ENCODE results near the gene NDUFS6. TPM values are rescaled to one million over a fixed set of nuclear protein-coding genes. Genes with fewer than 3 reads are reported as not detected.

NDUFS6 gene
- total and polyA plus RNA-seq, 2 of the 4 experiments (the other 2 are of a cell fraction) = 10.4 to 69.0 TPM

GRCh38 chr5:1855596-1855995, 54.4 kb downstream of the NDUFS6 start:
- intact Hi-C loops (cut with micrococcal nuclease) (no loop called here), dilution Hi-C loops (cut with HindIII; ENCODE audit: low sequenced_read_pairs, unreplicated experiment) (no loop called here), in situ Hi-C loops (cut with MboI; ENCODE audit: low sequenced_read_pairs) (no loop called here)
- ChIA-PET CTCF (no interaction called here), POLR2A (ENCODE audit: unreplicated experiment) (no interaction called here)
- Histone ChIP-seq H4K5ac (ENCODE audit: low read depth, low read length) (no peak overlapping the region), H3K4me1 (ENCODE audit: control insufficient read depth, insufficient read depth, low read length) (no peaks in the 10 kb centered on the region), H2BK20ac (ENCODE audit: low read depth, low read length) (no peak overlapping the region), H3K18ac (ENCODE audit: low read depth, low read length) (no peak overlapping the region), H3K4me3 (ENCODE audit: insufficient read depth, low read depth, low read length) (no peak overlapping the region), H4K8ac (ENCODE audit: low read depth in 2 of 2, low read length in 2 of 2) (no peak overlapping the region), H2BK120ac (ENCODE audit: low read depth, low read length) (no peak overlapping the region), H3K56ac (ENCODE audit: extremely low read depth, insufficient read depth, low read length) (no peak overlapping the region), H2AK9ac (replicated peaks; ENCODE audit: low read depth, low read length, poor library complexity) (no peak overlapping the region), H2AFZ (replicated peaks; ENCODE audit: low read length, poor library complexity) (no peak overlapping the region), H3K27me3 (ENCODE audit: control insufficient read depth, insufficient read depth, low read length) (peaks cover 59% of the 10 kb centered on the region), H4K91ac (ENCODE audit: insufficient read depth, low read depth, low read length) (no peak overlapping the region), H3K23ac (ENCODE audit: low read depth, low read length) (no peak overlapping the region), H3K4ac (ENCODE audit: low read depth, low read length) (no peak overlapping the region), H2BK5ac (ENCODE audit: low read depth, low read length, poor library complexity, severe bottlenecking) (no peak overlapping the region), H4K20me1 (ENCODE audit: insufficient read depth, low read length) (no peaks in the 10 kb centered on the region), H3K9ac (ENCODE audit: low read depth, low read length) (no peak overlapping the region), H3K36me3 (ENCODE audit: control insufficient read depth, insufficient read depth, low read length) (no peaks in the 10 kb centered on the region), H3K4me2 (ENCODE audit: low read depth, low read length) (no peak overlapping the region), H2AK5ac (ENCODE audit: low read depth, low read length) (no peak overlapping the region), H3K9me3 (ENCODE audit: control insufficient read depth, insufficient read depth, low read length) (no peaks in the 10 kb centered on the region), H3K79me1 (ENCODE audit: low read depth in 1 of 2, low read length in 2 of 2) (no peaks in the 10 kb centered on the region), H3K27ac (ENCODE audit: insufficient read depth, low read length) (no peak overlapping the region), H3K9me1 (ENCODE audit: insufficient read depth, low read length) (no peaks in the 10 kb centered on the region), H3K14ac (replicated peaks; ENCODE audit: low read depth, low read length) (no peak overlapping the region), H2BK15ac (ENCODE audit: low read depth, low read length) (no peak overlapping the region)
- ATAC-seq (ENCODE audit: low read depth) = no peak
- no TSS peak for BruUV-seq (replicated peaks)
- WGBS, 2 experiments (ENCODE audit: extremely low coverage in 2 of 2, insufficient read length in 1 of 2) = 77% methylated on average over 7 of the region's 17 CpGs; no CpG with 5 or more reads in 1 of the 2 experiments
- TF ChIP-seq SMC3 (IDR thresholded peaks at IDR 0.05; ENCODE audit: low read depth, low read length) (no peak), MAFK (IDR thresholded peaks at IDR 0.05; ENCODE audit: low read depth, low read length) (no peak), NFE2L2 (IDR thresholded peaks at IDR 0.05; ENCODE audit: low read depth, low read length) (no peak), CHD1 (IDR thresholded peaks at IDR 0.05; ENCODE audit: low read depth, low read length) (no peak), MAZ (IDR thresholded peaks at IDR 0.05; ENCODE audit: borderline replicate concordance, low read depth, low read length) (no peak), CTCF (conservative IDR thresholded peaks at IDR 0.05; ENCODE audit: low read depth, low read length) (no peak), CEBPB (IDR thresholded peaks at IDR 0.05; ENCODE audit: low read depth, low read length) (no peak), RFX5 (IDR thresholded peaks at IDR 0.05; ENCODE audit: low read depth, low read length) (no peak), USF2 (IDR thresholded peaks at IDR 0.05; ENCODE audit: low read depth, low read length) (no peak), RAD21 (IDR thresholded peaks at IDR 0.05; ENCODE audit: low read length) (no peak)
- no peak for DNase-seq

Measured in IMR-90 (cell line).